A673 (cell line): Measurements from ENCODE around the gene SLC22A17. TPM values are rescaled to one million over a fixed set of nuclear protein-coding genes. Genes with fewer than 3 reads are reported as not detected.
A peak's percentile ranks its signal among the peaks of the same experiment; 100 is the strongest.

ENCODE experiments used
- BruUV-seq: library from RNA; stranded (reverse); fragments of 400-500 nt; replicated peaks from 2 replicates; lab custom pipeline; 2021; lab: Mats Ljungman, UMichigan
- CTCF ChIA-PET: fragments of 300-600 bp; sonication (Branson Sonifier 250); formaldehyde crosslinking; loops from one replicate; lab custom pipeline; 2022; ENCODE audit warnings: antibody characterized with exemption; lab: Charles Lee
- POLR2A ChIA-PET: fragments of 300-600 bp; sonication (Branson Sonifier 250); formaldehyde crosslinking; loops from one replicate; lab custom pipeline; 2022; ENCODE audit warnings: antibody characterized with exemption; ENCODE audit not compliant: low non-redundant PET; lab: Charles Lee
- DNase-seq: peaks from one replicate; pipeline ENCODE4 v3.0.0-alpha.2; 2015; ENCODE audit warnings: low spot score
- H3K27ac ChIP-seq: fragments of 200-600 bp; sonication (generic); 2 replicates; pipeline ENCODE4 v1.5.1; 2016; ENCODE audit warnings: mixed run types, low read depth, mild to moderate bottlenecking, mixed read lengths, antibody characterized with exemption, low read length; ENCODE audit not compliant: poor library complexity, severe bottlenecking
- H3K27me3 ChIP-seq: fragments of 200-600 bp; sonication (generic); replicated peaks from 2 replicates; pipeline ENCODE4 v1.6.1; 2017; ENCODE audit warnings: mixed run types, low read depth, mild to moderate bottlenecking, mixed read lengths, antibody characterized with exemption, low read length; ENCODE audit not compliant: insufficient read depth, poor library complexity
- H3K36me3 ChIP-seq: fragments of 200-600 bp; sonication (generic); 2 replicates; pipeline ENCODE4 v1.6.1; 2016; ENCODE audit warnings: mixed run types, mild to moderate bottlenecking, mixed read lengths, antibody characterized with exemption, low read length; ENCODE audit not compliant: insufficient read depth, poor library complexity, severe bottlenecking
- H3K4me1 ChIP-seq: fragments of 200-600 bp; sonication (generic); 2 replicates; pipeline ENCODE4 v1.6.1; 2017; ENCODE audit warnings: mixed run types, mild to moderate bottlenecking, mixed read lengths, antibody characterized with exemption, low read length; ENCODE audit not compliant: insufficient read depth, poor library complexity, severe bottlenecking
- H3K4me3 ChIP-seq: fragments of 200-600 bp; sonication (generic); 2 replicates; pipeline ENCODE4 v1.5.1; 2016; ENCODE audit warnings: low read depth, mixed run types, mild to moderate bottlenecking, mixed read lengths, low read length; ENCODE audit not compliant: poor library complexity, severe bottlenecking
- H3K9me3 ChIP-seq: fragments of 200-600 bp; sonication (generic); 2 replicates; pipeline ENCODE4 v1.6.1; 2016; ENCODE audit warnings: mixed run types, low read depth, mild to moderate bottlenecking, mixed read lengths, antibody characterized with exemption, low read length; ENCODE audit not compliant: poor library complexity, severe bottlenecking
- EZH2 ChIP-seq: fragments of 200-600 bp; sonication (generic); IDR thresholded peaks from 2 replicates; pipeline ENCODE4 v1.6.1; 2017; ENCODE audit warnings: borderline replicate concordance, low read depth, mild to moderate bottlenecking, mixed read lengths, antibody characterized with exemption, low read length; ENCODE audit not compliant: poor library complexity, severe bottlenecking
- intact Hi-C: fragments of 100-400 bp; cut with micrococcal nuclease; formaldehyde crosslinking; loops from one replicate; pipeline ENCODE4 v1.10.0; 2022; ENCODE audit not compliant: unreplicated experiment
- total RNA-seq: library from RNA; stranded (reverse); gene quantifications from 2 replicates; pipeline ENCODE4 v1.2.3, GENCODE V29; 2021
- TF ChIP-seq, protein P1 (sequence below): fragments of 300-800, 200-600 bp; sonication (generic); conservative IDR thresholded peaks from 2 replicates; pipeline ENCODE4 v1.5.1; 2017; ENCODE audit warnings: low read depth, mild to moderate bottlenecking, antibody characterized with exemption, low read length, moderate library complexity, mixed read lengths

Gene SLC22A17
- total RNA-seq, 1 experiment from 2014 or later, result 23.0 TPM

DNA sequence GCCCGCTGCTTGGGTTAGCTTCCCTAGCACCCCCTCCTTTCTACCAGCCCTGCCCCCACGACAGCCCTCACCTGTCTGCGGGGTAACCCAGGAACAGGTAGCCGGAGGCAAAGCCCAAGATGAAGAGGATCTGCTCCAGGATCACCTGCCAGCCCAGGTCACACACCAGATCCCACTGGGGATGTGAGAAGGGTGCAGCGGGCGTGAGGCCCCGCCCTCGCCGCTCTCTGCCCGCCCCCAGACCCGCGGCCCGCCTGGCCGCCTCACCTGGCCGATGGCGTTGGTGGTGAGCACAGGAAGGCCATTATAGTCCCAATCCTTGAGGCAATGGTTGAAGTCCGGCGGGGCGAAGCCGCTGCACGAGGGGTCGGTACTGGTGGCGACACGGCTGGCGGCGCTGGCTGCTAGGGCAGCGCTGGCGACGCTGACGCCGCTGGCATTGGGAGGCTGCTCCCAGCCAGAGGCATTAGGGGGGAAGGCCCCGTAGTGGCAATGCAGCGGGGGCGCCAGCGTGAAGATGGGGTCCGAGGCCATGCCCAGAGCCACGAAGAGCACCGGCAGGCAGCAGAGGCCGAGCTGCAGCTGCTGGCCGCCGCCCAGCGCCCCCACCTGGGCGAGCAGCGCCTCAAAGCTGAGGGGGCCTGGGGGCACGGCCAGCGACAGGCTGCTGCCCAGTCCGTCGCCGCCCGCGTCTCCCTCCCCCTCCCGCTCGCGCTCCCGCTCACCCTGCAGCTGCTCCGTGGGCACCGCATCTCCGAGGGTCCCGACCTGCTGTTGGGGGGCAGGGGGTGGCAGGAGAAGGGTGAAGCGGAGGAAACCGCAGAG is 794 bp downstream of the SLC22A17 start:
- BruUV-seq, result no TSS peak
- Histone ChIP-seq H3K27ac (peak overlapping the region; percentile 61), H3K4me1 (peaks cover 5% of the 10 kb centered on the region), H3K4me3 (peak overlapping the region; percentile 76), H3K36me3 (peaks cover 7% of the 10 kb centered on the region), H3K27me3 (no peaks in the 10 kb centered on the region), H3K9me3 (no peaks in the 10 kb centered on the region)
- TF ChIP-seq, protein P1, sequence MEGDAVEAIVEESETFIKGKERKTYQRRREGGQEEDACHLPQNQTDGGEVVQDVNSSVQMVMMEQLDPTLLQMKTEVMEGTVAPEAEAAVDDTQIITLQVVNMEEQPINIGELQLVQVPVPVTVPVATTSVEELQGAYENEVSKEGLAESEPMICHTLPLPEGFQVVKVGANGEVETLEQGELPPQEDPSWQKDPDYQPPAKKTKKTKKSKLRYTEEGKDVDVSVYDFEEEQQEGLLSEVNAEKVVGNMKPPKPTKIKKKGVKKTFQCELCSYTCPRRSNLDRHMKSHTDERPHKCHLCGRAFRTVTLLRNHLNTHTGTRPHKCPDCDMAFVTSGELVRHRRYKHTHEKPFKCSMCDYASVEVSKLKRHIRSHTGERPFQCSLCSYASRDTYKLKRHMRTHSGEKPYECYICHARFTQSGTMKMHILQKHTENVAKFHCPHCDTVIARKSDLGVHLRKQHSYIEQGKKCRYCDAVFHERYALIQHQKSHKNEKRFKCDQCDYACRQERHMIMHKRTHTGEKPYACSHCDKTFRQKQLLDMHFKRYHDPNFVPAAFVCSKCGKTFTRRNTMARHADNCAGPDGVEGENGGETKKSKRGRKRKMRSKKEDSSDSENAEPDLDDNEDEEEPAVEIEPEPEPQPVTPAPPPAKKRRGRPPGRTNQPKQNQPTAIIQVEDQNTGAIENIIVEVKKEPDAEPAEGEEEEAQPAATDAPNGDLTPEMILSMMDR, result no peak
- TF ChIP-seq EZH2, result no peak
- intact Hi-C loops, result loop anchor here (1.0 kb wide), 1 partner anchor 16 kb away; no protein-coding TSS in a partner anchor
- CTCF ChIA-PET, result no interaction called here
- DNase-seq, result no peak
- POLR2A ChIA-PET, result no interaction called here

DNA sequence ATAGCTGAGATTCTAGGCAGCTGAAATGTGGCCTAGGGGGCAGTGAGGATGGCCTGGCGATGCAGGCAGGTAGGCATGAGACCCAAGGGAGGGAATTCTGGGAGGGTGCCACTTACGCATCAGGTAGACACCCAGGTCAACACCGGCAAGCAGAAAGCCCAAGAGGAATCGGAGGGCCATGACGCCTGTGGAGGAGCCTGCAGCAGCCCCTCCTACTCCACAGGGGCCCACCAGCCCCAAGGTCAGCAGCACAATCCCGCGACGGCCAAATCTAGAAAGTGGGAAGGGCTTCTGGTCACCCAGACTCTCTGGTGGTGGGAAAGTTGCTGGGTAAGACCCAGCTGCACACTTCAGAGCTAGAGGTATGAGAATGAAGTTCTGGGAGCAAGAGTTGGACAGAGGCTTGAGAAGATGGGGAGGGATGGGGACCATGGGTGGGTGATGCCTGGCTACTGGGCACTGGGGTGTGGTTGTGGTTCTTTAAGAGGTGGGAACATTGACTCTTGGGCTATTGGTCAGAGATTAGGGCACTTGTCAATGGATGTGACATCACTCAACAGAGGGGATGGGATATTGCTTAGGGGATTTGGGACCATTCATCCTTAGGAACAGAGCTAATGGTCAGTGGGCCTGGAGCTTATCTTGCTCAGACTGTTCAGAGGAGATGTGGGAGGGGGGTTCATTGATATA is 3.4 kb downstream of the SLC22A17 start:
- intact Hi-C loops, result no loop called here
- Histone ChIP-seq H3K4me3 (no peak overlapping the region), H3K27me3 (no peaks in the 10 kb centered on the region), H3K27ac (no peak overlapping the region), H3K9me3 (no peaks in the 10 kb centered on the region), H3K4me1 (peaks cover 5% of the 10 kb centered on the region), H3K36me3 (no peaks in the 10 kb centered on the region)
- no TSS peak for BruUV-seq
- TF ChIP-seq, protein P1, result no peak
- TF ChIP-seq EZH2, result no peak
- ChIA-PET POLR2A (no interaction called here), CTCF (no interaction called here)
- no peak for DNase-seq

DNA sequence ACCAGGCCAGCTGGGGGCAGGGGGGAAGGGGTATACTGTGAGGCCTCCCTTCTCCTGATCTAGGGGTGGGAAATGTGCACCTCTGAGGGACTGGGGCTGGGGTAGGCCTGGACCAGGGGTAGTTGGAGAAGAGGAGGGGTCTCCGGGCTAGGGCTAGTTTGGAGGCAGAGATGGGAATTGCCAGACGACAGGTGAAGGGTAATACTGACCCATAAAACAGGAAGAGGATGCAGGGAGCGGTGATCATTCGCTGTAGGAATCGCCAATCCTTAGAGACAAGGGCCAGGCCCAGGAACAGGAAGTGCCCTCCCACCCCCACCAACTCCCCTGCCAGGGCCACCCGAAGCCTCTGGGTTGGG is 4.4 kb downstream of the SLC22A17 start:
- H3K36me3 ChIP-seq, result no peaks in the 10 kb centered on the region
- intact Hi-C loops, result no loop called here
- H3K4me1 ChIP-seq, result peaks cover 5% of the 10 kb centered on the region
- no peaks in the 10 kb centered on the region for H3K27me3 ChIP-seq
- H3K27ac ChIP-seq, result no peak overlapping the region
- POLR2A ChIA-PET, result no interaction called here
- TF ChIP-seq, protein P1, result no peak
- TF ChIP-seq EZH2, result no peak
- BruUV-seq, result no TSS peak
- H3K4me3 ChIP-seq, result no peak overlapping the region
- no peak for DNase-seq
- H3K9me3 ChIP-seq, result no peaks in the 10 kb centered on the region
- CTCF ChIA-PET, result no interaction called here
